ENCODE data around the gene TRAIP. TPM values are rescaled to one million over a fixed set of nuclear protein-coding genes. Genes with fewer than 3 reads are reported as not detected.

Gene TRAIP

DNA sequence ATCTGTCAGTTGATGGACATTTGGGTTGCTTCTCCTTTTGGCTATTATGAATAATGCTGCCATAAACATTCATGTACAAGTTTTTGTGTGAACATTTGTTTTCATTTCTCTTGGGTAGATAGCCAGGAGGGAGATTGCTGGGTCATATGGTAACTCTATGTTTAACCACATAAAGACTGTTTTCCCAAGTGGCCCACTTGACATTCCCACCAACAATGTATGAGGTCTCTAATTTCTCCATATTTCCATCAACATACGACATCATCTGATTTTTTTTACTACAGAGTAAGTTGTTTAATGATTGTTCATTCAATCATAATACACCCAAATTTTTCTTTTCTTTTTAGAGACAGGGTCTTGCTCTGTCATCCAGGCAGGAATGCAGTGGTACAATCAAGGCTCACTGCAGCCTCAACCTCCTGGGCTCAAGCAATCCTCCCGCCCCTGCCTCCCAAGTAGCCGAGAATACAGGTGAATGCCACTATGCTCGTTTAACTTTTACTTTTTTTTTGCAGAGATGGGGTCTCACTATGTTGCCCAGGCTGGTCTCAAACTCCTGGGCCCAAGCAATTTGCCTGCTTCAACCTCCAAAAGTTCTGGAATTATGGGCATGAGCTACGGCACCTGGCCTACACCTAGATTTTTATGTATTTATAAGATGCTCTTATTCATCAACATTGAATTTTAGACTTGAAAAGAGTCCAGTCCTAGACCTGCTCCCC is 76.8 kb downstream of the TRAIP start:
- Histone ChIP-seq H2BK5ac (ENCODE audit: low read length) (no peak overlapping the region), H2AK5ac (ENCODE audit: low read depth, low read length) (no peak overlapping the region), H3K14ac (ENCODE audit: low read length) (no peak overlapping the region), H3K79me1 (ENCODE audit: low read depth, low read length) (peaks cover 7% of the 10 kb centered on the region), H3K4ac (ENCODE audit: low read length) (no peak overlapping the region), H3K4me2 (ENCODE audit: insufficient read depth, low read length, poor library complexity, severe bottlenecking) (no peak overlapping the region), H3K27ac (replicated peaks; ENCODE audit: low read length) (no peak overlapping the region), H4K8ac (ENCODE audit: low read depth, low read length) (no peak overlapping the region), H4K91ac (ENCODE audit: low read depth, low read length, poor library complexity) (no peak overlapping the region), H2BK120ac (ENCODE audit: low read depth, low read length) (no peak overlapping the region), H3K9me3 (replicated peaks in 1 of 2; ENCODE audit: control insufficient read depth in 2 of 2, insufficient read depth in 1 of 2, low read depth in 1 of 2, low read length in 2 of 2) (peaks cover 0 to 5% of the 10 kb centered on the region in 2 donors), H3K18ac (ENCODE audit: low read length) (no peak overlapping the region), H3K4me1 (ENCODE audit: control insufficient read depth in 2 of 2, insufficient read depth in 1 of 2, low read depth in 1 of 2, low read length in 2 of 2) (peaks cover 0 to 5% of the 10 kb centered on the region in 2 donors), H3K23ac (ENCODE audit: low read depth, low read length, poor library complexity) (no peak overlapping the region), H3K36me3 (replicated peaks in 1 of 2; ENCODE audit: control insufficient read depth in 2 of 2, insufficient read depth in 2 of 2, low read length in 2 of 2) (peaks cover 14 to 81% of the 10 kb centered on the region in 2 donors), H3K27me3 (ENCODE audit: control insufficient read depth in 3 of 3, insufficient read depth in 3 of 3, low read depth in 1 of 3, low read length in 3 of 3) (no peaks in the 10 kb centered on the region), H3K9ac (ENCODE audit: low read depth, low read length, poor library complexity) (no peak overlapping the region), H2BK12ac (ENCODE audit: low read length) (no peak overlapping the region), H3K4me3 (ENCODE audit: low read length in 2 of 2) (no peak overlapping the region), H2AFZ (ENCODE audit: low read length) (no peak overlapping the region), H2BK15ac (ENCODE audit: low read length) (no peak overlapping the region)
- no CpG with 5 or more reads among the region's 5 CpGs for WGBS, 2 donors (ENCODE audit: extremely low coverage in 2 of 2, insufficient read length in 2 of 2, insufficient replicate concordance in 1 of 2)
- DNase-seq (ENCODE audit: low spot score), result no peak

Small RNA genes within 50 kb of the gene (small RNA-seq; reads per million reads assigned to genes)
- gene RN7SL217P (ENCODE audit: insufficient read depth), result not detected

Measured in neuronal stem cell (in vitro differentiated cells).